Superior temporal gyrus (tissue), 1 donor: Measurements from ENCODE around the gene MAP3K3.

ENCODE experiments used
- DNase-seq: peaks from one replicate; pipeline ENCODE4 v3.0.0-alpha.2; 2016; ENCODE audit errors: extremely low spot score

The MAP3K3 gene

GRCh38 chr17:63622574-63623390 is 565 bp downstream of the MAP3K3 start:
- peak; percentile 37 for DNase-seq

- DNase-seq = no peak
Measured at GRCh38 chr17:63623786-63624530, 1.7 kb downstream of the MAP3K3 start.

- no peak for DNase-seq
Measured at GRCh38 chr17:63624531-63624880, 2.3 kb downstream of the MAP3K3 start.

- DNase-seq = no peak
Measured at GRCh38 chr17:63626551-63627180, 4.4 kb downstream of the MAP3K3 start.

- no peak for DNase-seq
Measured at GRCh38 chr17:63629627-63630026, 7.4 kb downstream of the MAP3K3 start.

- DNase-seq = no peak
Measured at GRCh38 chr17:63631062-63631461, 8.8 kb downstream of the MAP3K3 start.

- DNase-seq = no peak
Measured at GRCh38 chr17:63631626-63632025, 9.4 kb downstream of the MAP3K3 start.

- DNase-seq = no peak
Measured at GRCh38 chr17:63633742-63634141, 11.5 kb downstream of the MAP3K3 start.

- DNase-seq = no peak
Measured at GRCh38 chr17:63634163-63634562, 11.9 kb downstream of the MAP3K3 start.

GRCh38 chr17:63634816-63635215 is 12.6 kb downstream of the MAP3K3 start:
- no peak for DNase-seq

- no peak for DNase-seq
Measured at GRCh38 chr17:63635290-63635689, 13.1 kb downstream of the MAP3K3 start.

GRCh38 chr17:63635787-63636186 is 13.6 kb downstream of the MAP3K3 start:
- DNase-seq = peak; percentile 55

GRCh38 chr17:63639125-63639524 is 16.9 kb downstream of the MAP3K3 start:
- DNase-seq = no peak

- DNase-seq = no peak
Measured at GRCh38 chr17:63640038-63640437, 17.8 kb downstream of the MAP3K3 start.

- no peak for DNase-seq
Measured at GRCh38 chr17:63641692-63642448, 19.7 kb downstream of the MAP3K3 start.

GRCh38 chr17:63644846-63645245 is 22.6 kb downstream of the MAP3K3 start:
- DNase-seq = no peak

- no peak for DNase-seq
Measured at GRCh38 chr17:63645775-63646487, 23.7 kb downstream of the MAP3K3 start.

- no peak for DNase-seq
Measured at GRCh38 chr17:63646488-63646806, 24.2 kb downstream of the MAP3K3 start.

GRCh38 chr17:63647065-63647725 is 25.0 kb downstream of the MAP3K3 start:
- DNase-seq = no peak

- no peak for DNase-seq
Measured at GRCh38 chr17:63647936-63648335, 25.7 kb downstream of the MAP3K3 start.

GRCh38 chr17:63649813-63650212 is 27.6 kb downstream of the MAP3K3 start:
- DNase-seq = no peak
